Left renal cortex interstitium (tissue), 4 donors: Measurements from ENCODE around the gene PIEZO2. TPM values are rescaled to one million over a fixed set of nuclear protein-coding genes. Genes with fewer than 3 reads are reported as not detected.
A peak's percentile ranks its signal among the peaks of the same experiment; 100 is the strongest.

ENCODE experiments used
- DNase-seq, 4 donors: peaks; one replicate each; pipeline ENCODE4 v3.0.0-alpha.2; 2013; ENCODE audit warnings: low read depth in 4 of 4, low spot score in 2 of 4, missing footprints in 1 of 4
- polyA plus RNA-seq, 4 donors: library from polyadenylated mRNA; unstranded; fragments of 120-200 nt; gene quantifications; one replicate each; pipeline ENCODE4 v1.2.1, GENCODE V29; 2013; ENCODE audit not compliant: insufficient read length in 4 of 4

PIEZO2 gene
- polyA plus RNA-seq, 4 donors: 12.7 to 21.3 (median 16.7) TPM

- DNase-seq: no peak
These were observed 113.4 kb downstream of the PIEZO2 start for GRCh38 chr18:11035814-11036495.

DNA sequence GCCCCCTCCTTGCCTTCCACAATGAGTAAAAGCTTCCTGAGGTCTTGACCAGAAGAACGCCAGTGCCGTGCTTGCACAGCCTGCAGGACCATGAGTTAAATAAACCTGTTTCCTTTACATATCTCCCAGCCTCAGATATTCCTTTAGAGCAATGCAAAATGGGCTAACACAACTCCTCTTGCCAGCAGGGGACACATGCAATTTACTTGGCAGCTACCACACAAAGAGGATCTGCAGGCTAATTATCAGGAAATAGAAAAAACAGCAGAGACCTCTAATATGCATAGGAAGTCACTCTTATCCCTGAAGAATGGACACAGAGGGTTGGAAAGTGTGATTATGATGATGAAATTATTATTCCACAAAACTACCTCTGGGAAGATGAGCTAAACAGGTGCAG lies 114.0 kb downstream of the PIEZO2 start:
- DNase-seq: no peak

GRCh38 chr18:11034884-11035283 lies 114.5 kb downstream of the PIEZO2 start:
- DNase-seq: no peak

DNA sequence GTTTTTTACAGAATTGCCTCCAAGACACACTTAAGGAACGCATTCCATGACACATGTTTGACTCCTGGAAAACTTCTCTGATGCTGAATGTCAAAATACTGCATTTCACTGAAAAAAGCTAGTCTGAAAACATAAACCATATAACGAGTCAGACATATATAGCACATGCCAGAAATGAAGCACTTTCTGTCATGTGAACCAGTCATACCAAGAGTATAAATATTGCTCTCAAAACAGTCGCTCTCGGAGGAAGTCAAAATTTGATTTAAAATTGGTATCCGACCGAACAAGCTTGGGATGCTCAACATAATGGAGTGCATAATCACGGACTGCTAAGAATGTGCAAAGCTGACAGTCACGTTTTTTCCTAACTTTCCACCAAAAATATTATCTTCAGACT lies 115.9 kb downstream of the PIEZO2 start:
- DNase-seq: no peak

- no peak for DNase-seq
These were observed 117.4 kb downstream of the PIEZO2 start for GRCh38 chr18:11031966-11032365.

- no peak for DNase-seq
These were observed 120.3 kb downstream of the PIEZO2 start for GRCh38 chr18:11029021-11029420.

DNA sequence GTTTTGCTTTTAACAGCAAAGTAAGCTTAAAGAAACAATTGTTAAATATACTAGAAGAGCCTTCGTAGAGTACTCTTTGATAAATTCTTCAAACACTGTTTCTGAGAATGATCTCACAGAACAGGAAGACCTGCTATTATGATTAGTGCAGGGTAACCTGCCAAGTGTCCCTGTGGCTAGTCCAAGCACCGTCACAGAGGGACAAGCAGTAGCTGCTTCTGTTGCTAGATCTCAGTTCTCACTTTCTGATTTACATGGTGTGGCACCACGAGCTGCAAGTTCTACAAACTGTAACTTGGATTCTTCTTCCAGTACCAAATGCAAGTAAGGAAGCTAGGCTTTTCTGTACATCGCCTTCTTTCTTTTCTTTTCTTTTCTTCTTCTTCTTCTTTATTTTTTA lies 121.5 kb downstream of the PIEZO2 start:
- DNase-seq: no peak

GRCh38 chr18:11025671-11026070 lies 123.7 kb downstream of the PIEZO2 start:
- no peak for DNase-seq

- no peak for DNase-seq
These were observed 124.3 kb downstream of the PIEZO2 start for GRCh38 chr18:11024928-11025669.

- no peak for DNase-seq
These were observed 127.9 kb downstream of the PIEZO2 start for GRCh38 chr18:11021477-11021876.

DNA sequence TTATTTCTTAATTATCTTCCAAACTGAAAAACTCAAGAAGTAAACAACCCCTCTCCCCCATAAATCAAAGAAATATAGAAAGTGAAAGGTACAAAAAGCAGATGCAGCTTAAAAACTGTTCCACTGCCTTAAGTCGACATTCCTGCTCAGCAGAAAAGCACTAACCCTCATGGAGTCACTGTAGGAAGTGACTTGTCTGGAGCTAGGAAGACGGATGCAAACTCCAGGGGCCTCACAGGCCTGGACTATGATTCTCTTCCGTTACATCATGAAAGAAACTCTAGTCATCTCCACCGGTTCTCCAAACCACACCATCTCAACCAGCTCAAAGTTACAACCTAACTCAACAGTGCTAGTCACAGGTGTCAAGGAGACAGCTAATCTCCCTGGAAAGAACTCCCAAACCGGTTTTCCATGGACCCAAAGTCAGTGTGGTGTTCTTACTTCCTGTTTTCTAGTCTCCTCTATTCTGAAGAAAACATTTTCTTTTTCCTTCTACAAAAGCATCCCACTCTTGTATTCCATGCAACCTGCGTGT lies 128.4 kb downstream of the PIEZO2 start:
- DNase-seq: no peak

DNA sequence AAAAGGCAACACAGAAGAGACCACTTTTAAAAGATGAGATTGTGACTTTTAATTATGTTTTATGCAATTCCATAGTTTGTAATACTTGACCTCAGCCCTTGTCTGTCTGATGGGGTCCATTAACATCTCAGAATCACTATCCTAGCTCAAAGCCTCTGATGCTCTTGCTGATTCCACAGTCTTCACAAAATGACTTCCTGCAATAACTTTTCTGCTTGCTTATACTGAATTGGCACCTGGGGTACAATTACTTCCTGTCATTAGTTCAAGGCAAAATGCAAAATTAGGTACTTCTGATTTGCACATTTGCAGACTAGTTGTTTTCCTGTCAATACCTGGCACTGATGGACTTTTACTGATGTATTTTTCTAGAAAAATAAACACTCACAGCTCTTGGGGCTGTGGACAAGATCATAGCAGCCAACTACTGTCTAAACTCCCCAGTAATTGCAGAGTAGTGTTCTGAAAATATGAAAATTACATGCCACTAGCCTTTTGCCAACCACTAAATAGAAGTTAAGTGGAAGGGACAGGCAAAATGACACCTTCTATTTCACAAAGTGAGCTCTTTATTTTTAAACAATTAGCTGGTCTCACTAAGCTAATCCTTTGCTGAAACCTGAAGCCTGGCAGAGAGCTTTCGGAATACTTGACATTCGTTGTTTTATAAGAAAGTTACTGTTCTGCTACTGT lies 129.1 kb downstream of the PIEZO2 start:
- no peak for DNase-seq

- DNase-seq: no peak
These were observed 129.9 kb downstream of the PIEZO2 start for GRCh38 chr18:11019295-11020105.

- no peak for DNase-seq
These were observed 139.5 kb downstream of the PIEZO2 start for GRCh38 chr18:11009869-11010268.

DNA sequence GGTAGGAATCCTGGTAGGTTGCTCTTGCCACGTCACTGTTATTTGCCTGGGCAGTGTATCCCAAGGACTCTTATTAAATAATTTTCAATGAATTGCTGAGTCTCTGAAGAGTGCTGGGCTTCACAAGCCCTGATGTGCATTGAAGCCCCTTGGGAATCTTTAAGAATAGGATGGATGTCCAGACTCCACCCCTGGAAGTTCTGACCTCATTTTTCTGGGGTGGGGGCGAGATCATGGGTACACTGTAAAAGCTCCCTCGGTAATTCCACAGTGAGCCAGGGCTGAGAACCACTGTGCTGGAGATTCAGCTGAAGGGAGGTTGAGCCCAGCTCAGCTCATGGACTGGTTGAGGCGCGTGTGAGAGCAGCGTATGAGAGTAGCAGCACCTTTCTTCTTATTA lies 140.2 kb downstream of the PIEZO2 start:
- no peak for DNase-seq

DNA sequence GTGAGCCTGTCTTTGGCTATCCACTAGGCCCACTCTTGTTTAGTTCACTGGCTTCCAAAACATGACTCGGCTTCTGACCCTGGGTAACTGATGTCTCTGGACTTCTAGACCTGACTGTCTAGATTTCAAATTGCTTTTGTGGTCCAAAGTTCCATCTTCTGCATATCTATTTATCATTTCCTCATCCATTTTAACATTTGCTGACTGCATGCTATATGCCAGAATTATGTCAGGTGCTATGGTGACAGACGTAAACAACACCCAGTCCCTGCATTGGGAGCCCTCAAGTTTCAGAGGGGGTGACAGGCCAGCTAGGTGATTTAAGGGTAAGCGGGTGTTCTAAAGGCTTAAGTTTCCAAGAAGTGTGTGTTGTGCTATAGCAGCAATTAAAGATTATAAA lies 140.9 kb downstream of the PIEZO2 start:
- DNase-seq: peak in 3 of 4 donors; percentile 21 to 34 (median 27)

DNA sequence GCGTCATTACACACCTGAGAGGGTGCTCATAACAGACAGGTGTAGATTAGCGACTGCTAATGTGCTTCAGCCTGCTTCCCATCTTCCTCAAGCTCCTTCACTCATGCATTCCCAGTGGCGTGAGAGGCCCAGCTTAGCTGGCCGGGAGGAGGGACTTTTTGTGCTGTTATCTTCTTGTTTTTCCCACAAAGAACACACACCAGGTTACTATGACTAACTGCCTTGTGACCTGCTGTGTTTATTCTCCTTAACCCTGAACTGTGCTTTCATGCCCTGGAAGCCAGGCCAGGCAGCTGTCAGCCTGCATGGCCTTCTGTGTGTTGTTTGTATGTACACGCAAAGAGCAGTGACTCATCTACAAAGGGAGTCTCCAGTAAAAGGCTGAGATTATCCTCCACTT lies 143.8 kb downstream of the PIEZO2 start:
- no peak for DNase-seq

GRCh38 chr18:11004951-11005350 lies 144.4 kb downstream of the PIEZO2 start:
- DNase-seq: no peak

- DNase-seq: no peak
These were observed 145.1 kb downstream of the PIEZO2 start for GRCh38 chr18:11004294-11004693.

DNA sequence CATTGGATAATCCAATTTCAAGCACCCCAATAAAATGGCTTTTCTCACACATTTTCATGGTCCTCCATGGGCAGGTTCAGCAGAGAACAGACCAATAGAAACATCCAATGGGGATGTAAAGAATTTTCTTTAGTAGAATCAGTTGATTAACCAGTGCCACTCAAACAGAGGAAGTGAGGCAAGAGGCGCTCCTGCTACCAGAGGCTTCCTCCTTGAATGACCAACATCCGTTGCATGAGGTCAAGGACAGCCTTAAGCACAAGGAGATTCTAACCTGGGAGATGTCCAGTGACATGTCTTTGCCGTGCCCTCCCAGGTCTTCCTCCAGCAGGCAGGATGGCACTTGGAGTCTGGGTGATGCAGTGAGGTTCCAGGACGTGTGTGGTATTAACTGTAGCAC lies 146.6 kb downstream of the PIEZO2 start:
- no peak for DNase-seq

DNA sequence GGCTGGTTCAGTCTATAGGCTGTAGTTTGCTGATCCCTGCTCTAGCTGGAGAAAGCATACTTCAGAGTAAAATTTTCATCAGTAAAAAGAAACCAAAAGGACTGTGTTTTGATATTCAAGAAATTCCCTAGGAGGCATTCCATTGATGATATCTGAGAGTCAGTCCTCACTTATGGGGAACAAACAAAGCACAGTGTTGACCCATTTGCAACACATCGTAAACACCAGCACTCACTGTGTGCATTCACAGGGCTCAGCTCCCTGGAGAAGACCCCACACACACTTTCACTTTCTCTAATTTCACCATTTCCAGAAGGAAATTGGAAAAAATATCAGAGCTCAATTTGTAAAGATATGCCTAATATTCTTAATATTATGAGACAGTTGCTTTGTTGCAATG lies 147.1 kb downstream of the PIEZO2 start:
- DNase-seq: no peak
